ENCODE measurements around the gene KDM5C.

KDM5C gene

GRCh38 chrX:53224860-53225797 lies at the start of gene KDM5C:
Gene KDM5C (minus strand): TSS chrX:53225207. CDS start chrX:53224889, 318 bp downstream.
- peaks cover 7% of the 10 kb centered on the region for H3K36me3 Mint-ChIP-seq

GRCh38 chrX:53272808-53273337 lies 47.9 kb upstream of the KDM5C start:
- no peak for ATAC-seq
- Mint-ChIP-seq H3K9me3 (no peaks in the 10 kb centered on the region), H3K4me1 (no peaks in the 10 kb centered on the region), H3K27ac (no peak overlapping the region), H3K4me3 (no peak overlapping the region), H3K36me3 (no peaks in the 10 kb centered on the region), H3K27me3 (no peaks in the 10 kb centered on the region)

More at GRCh38 chrX:53224860-53225797, at the start of gene KDM5C:
- peak within 1 kb of the TSS; percentile 99 for H3K27ac Mint-ChIP-seq
- H3K4me1 Mint-ChIP-seq = peaks cover 20% of the 10 kb centered on the region
- peak within 1 kb of the TSS; percentile 99 for H3K4me3 Mint-ChIP-seq
- H3K9me3 Mint-ChIP-seq = no peaks in the 10 kb centered on the region
- no peaks in the 10 kb centered on the region for H3K27me3 Mint-ChIP-seq
- peak; percentile 90 for ATAC-seq

GRCh38 chrX:53269536-53270107 lies 44.6 kb upstream of the KDM5C start:
- H3K27ac Mint-ChIP-seq = no peak overlapping the region
- peaks cover 16% of the 10 kb centered on the region for H3K27me3 Mint-ChIP-seq
- no peak overlapping the region for H3K4me3 Mint-ChIP-seq
- H3K36me3 Mint-ChIP-seq = no peaks in the 10 kb centered on the region
- ATAC-seq = no peak
- H3K9me3 Mint-ChIP-seq = no peaks in the 10 kb centered on the region
- H3K4me1 Mint-ChIP-seq = no peaks in the 10 kb centered on the region

- H3K4me1 Mint-ChIP-seq = peaks cover 6% of the 10 kb centered on the region
- no peak overlapping the region for H3K4me3 Mint-ChIP-seq
- H3K36me3 Mint-ChIP-seq = no peaks in the 10 kb centered on the region
- no peaks in the 10 kb centered on the region for H3K9me3 Mint-ChIP-seq
- H3K27ac Mint-ChIP-seq = no peak overlapping the region
- no peak for ATAC-seq
- H3K27me3 Mint-ChIP-seq = peaks cover 31% of the 10 kb centered on the region
These were observed 43.2 kb upstream of the KDM5C start for GRCh38 chrX:53268173-53268572.

- Mint-ChIP-seq H3K4me1 (peaks cover 10% of the 10 kb centered on the region), H3K27me3 (peaks cover 40% of the 10 kb centered on the region), H3K27ac (no peak overlapping the region), H3K36me3 (no peaks in the 10 kb centered on the region), H3K9me3 (no peaks in the 10 kb centered on the region), H3K4me3 (no peak overlapping the region)
- no peak for ATAC-seq
These were observed 41.9 kb upstream of the KDM5C start for GRCh38 chrX:53266914-53267313.

- no peaks in the 10 kb centered on the region for H3K36me3 Mint-ChIP-seq
- H3K27me3 Mint-ChIP-seq = peaks cover 49% of the 10 kb centered on the region
- ATAC-seq = no peak
- no peaks in the 10 kb centered on the region for H3K9me3 Mint-ChIP-seq
- no peak overlapping the region for H3K27ac Mint-ChIP-seq
- H3K4me1 Mint-ChIP-seq = peaks cover 18% of the 10 kb centered on the region
- no peak overlapping the region for H3K4me3 Mint-ChIP-seq
These were observed 41.0 kb upstream of the KDM5C start for GRCh38 chrX:53265771-53266574.

GRCh38 chrX:53263597-53264094 lies 38.6 kb upstream of the KDM5C start:
- no peaks in the 10 kb centered on the region for H3K36me3 Mint-ChIP-seq
- ATAC-seq = no peak
- no peaks in the 10 kb centered on the region for H3K9me3 Mint-ChIP-seq
- H3K27me3 Mint-ChIP-seq = peaks cover 49% of the 10 kb centered on the region
- H3K4me3 Mint-ChIP-seq = no peak overlapping the region
- peaks cover 18% of the 10 kb centered on the region for H3K4me1 Mint-ChIP-seq
- no peak overlapping the region for H3K27ac Mint-ChIP-seq

GRCh38 chrX:53262918-53263394 lies 37.9 kb upstream of the KDM5C start:
- Mint-ChIP-seq H3K4me1 (peaks cover 18% of the 10 kb centered on the region), H3K4me3 (no peak overlapping the region), H3K27me3 (peaks cover 54% of the 10 kb centered on the region), H3K36me3 (no peaks in the 10 kb centered on the region), H3K27ac (no peak overlapping the region), H3K9me3 (no peaks in the 10 kb centered on the region)
- no peak for ATAC-seq

- Mint-ChIP-seq H3K27me3 (peaks cover 60% of the 10 kb centered on the region), H3K4me3 (no peak overlapping the region), H3K9me3 (no peaks in the 10 kb centered on the region), H3K36me3 (no peaks in the 10 kb centered on the region), H3K27ac (no peak overlapping the region), H3K4me1 (peaks cover 18% of the 10 kb centered on the region)
- ATAC-seq = no peak
These were observed 37.3 kb upstream of the KDM5C start for GRCh38 chrX:53262189-53262917.

GRCh38 chrX:53261355-53261972 lies 36.5 kb upstream of the KDM5C start:
- no peaks in the 10 kb centered on the region for H3K9me3 Mint-ChIP-seq
- no peak overlapping the region for H3K4me3 Mint-ChIP-seq
- peaks cover 64% of the 10 kb centered on the region for H3K27me3 Mint-ChIP-seq
- no peak overlapping the region for H3K27ac Mint-ChIP-seq
- H3K4me1 Mint-ChIP-seq = peaks cover 18% of the 10 kb centered on the region
- ATAC-seq = no peak
- no peaks in the 10 kb centered on the region for H3K36me3 Mint-ChIP-seq

GRCh38 chrX:53260836-53261235 lies 35.8 kb upstream of the KDM5C start:
- no peak for ATAC-seq
- Mint-ChIP-seq H3K27me3 (peaks cover 58% of the 10 kb centered on the region), H3K9me3 (no peaks in the 10 kb centered on the region), H3K36me3 (no peaks in the 10 kb centered on the region), H3K4me1 (peaks cover 18% of the 10 kb centered on the region), H3K4me3 (no peak overlapping the region), H3K27ac (no peak overlapping the region)

- Mint-ChIP-seq H3K4me3 (no peak overlapping the region), H3K9me3 (peaks cover under 1% of the 10 kb centered on the region), H3K36me3 (no peaks in the 10 kb centered on the region), H3K27ac (no peak overlapping the region), H3K4me1 (peaks cover 12% of the 10 kb centered on the region), H3K27me3 (peaks cover 33% of the 10 kb centered on the region)
- ATAC-seq = no peak
These were observed 32.8 kb upstream of the KDM5C start for GRCh38 chrX:53257670-53258423.

- H3K27me3 Mint-ChIP-seq = peaks cover 27% of the 10 kb centered on the region
- H3K36me3 Mint-ChIP-seq = no peaks in the 10 kb centered on the region
- H3K9me3 Mint-ChIP-seq = peaks cover 3% of the 10 kb centered on the region
- peaks cover 11% of the 10 kb centered on the region for H3K4me1 Mint-ChIP-seq
- no peak overlapping the region for H3K27ac Mint-ChIP-seq
- no peak overlapping the region for H3K4me3 Mint-ChIP-seq
- no peak for ATAC-seq
These were observed 32.2 kb upstream of the KDM5C start for GRCh38 chrX:53257166-53257565.

Data from stimulated activated memory B cell treated with anti-CD40 and anti-IgM and Interleukin-4, amounts not matched to agents 10 μg/mL and 1 μg/mL and 100 μg/mL, for 72 hours (primary cell).